Dermis microvascular lymphatic vessel endothelial cell (primary cell): ENCODE results near the gene DENND5B. TPM values are rescaled to one million over a fixed set of nuclear protein-coding genes. Genes with fewer than 3 reads are reported as not detected.

ENCODE experiments used
- DNase-seq, 2 donors: peaks; one replicate each; pipeline versions ENCODE4 v3.0.0 to v3.0.0-alpha.2; 2010; ENCODE audit warnings: low read depth in 2 of 2
- total RNA-seq: library from RNA; depleted of rRNA; stranded (reverse); fragments of >200 nt; gene quantifications from 2 replicates; pipeline ENCODE4 v1.2.1, GENCODE V29; 2014

DENND5B gene
- total RNA-seq, 1 donor from 2014 or later = 5.9 TPM

DNA sequence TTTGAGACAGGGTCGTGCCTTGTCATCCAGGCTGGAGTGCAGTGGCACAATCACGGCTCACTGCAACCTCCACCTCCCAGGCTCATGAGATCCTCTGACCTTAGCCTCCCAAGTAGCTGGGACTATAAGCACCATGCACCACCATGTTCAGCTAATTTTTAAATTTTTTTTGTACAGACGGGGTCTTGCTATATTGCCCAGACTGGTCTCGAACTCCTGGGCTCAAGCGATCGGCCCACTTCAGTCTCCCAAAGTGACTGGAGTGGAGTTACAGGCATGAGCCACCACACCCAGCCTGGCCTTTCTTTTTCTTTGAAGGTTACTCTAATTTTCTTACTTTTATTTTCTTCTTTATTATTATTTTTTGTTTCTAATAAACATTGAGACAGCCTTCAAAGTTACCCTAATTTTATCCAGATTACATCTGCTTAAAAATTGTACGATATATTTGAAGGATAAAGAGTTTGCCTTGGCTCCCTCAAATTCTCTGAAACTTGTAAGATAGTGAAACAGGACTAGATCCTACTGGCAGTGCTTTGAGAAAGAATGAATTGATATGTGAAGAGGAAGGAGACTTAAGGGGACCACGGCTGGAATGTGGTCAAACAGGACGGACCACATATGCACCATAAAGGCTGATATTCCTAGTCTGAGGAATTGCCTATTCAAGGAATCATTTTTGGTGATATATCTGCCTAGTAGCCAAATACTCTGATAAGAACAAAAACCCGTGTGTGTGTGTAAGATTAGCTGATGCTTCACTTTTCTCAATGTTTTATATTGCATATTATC lies 250.9 kb downstream of the DENND5B start:
- DNase-seq = no peak

- no peak for DNase-seq
Measured at GRCh38 chr12:31337952-31338351, 253.0 kb downstream of the DENND5B start.

Other genes starting within 250 kb of the DENND5B start
- 2.2 and 2.7 TPM in 2 replicates for gene ETFBKMT, start 68.6 kb upstream of the DENND5B start, total RNA-seq
- 7.8 and 9.0 TPM in 2 replicates for gene AMN1, start 137.9 kb upstream of the DENND5B start, total RNA-seq